GM12872 (cell line): Measurements from ENCODE around the gene NHP2.

Source experiments
- CTCF ChIP-seq: IDR thresholded peaks from 3 replicates; pipeline ENCODE4 v1.5.1; 2011; ENCODE audit warnings: low read depth, mild to moderate bottlenecking, low read length, moderate library complexity; ENCODE audit not compliant: insufficient read depth

The NHP2 gene

GRCh38 chr5:178153530-178154340, at the start of gene NHP2:
Gene NHP2, minus strand, starts transcription at chr5:178153885. Its CDS starts 68 bp downstream, at chr5:178153817.
- no peak for TF ChIP-seq CTCF

GRCh38 chr5:178202541-178202940, 48.9 kb upstream of the NHP2 start:
- no peak for TF ChIP-seq CTCF

- TF ChIP-seq CTCF = no peak
These were observed 48.2 kb upstream of the NHP2 start for GRCh38 chr5:178201927-178202235.

GRCh38 chr5:178201221-178201926, 47.7 kb upstream of the NHP2 start:
- TF ChIP-seq CTCF = no peak

- no peak for TF ChIP-seq CTCF
These were observed 46.1 kb upstream of the NHP2 start for GRCh38 chr5:178199581-178200434.

- no peak for TF ChIP-seq CTCF
These were observed 45.0 kb upstream of the NHP2 start for GRCh38 chr5:178198706-178199105.

- peak; percentile 67 for TF ChIP-seq CTCF
These were observed 43.3 kb upstream of the NHP2 start for GRCh38 chr5:178196986-178197385.
